ENCODE results near the gene TSPOAP1.
"Not testable (repeated sequence)": the region's sequence is repeated elsewhere in the genome, so short reads cannot be mapped to it uniquely, and the experiment has no call there.

The TSPOAP1 gene

DNA sequence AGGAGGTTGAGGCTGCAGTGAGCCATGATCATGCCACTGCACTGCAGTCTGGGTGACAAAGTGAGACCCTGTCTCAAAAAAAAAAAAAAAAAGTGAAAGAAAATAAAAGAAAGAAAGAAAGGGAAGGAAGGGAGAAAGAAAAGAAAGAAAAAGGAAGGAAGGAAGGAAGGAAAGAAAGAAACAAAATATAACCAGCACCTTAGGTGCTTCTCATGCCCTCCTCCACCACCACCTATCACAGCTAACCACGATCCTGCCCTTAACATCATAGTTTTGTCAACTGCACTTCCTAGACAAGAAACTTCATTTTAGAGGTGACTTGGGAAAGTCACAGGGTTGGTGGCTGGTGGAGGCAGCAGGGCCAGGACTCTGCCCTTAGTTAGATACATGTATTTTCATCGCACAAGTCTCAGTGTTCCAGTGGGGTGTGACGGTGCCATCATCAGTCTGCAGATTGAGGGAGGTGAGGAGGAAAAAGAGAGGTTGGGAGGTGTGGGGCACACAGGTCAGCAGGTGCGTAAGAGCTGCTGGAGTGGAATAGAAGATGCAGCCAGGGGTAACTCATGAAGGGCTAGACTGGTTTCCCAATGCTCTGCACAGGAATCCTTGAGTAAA is 13.4 kb upstream of the TSPOAP1 start:
- no peaks in the 10 kb centered on the region for H3K27me3 ChIP-seq (ENCODE audit: control insufficient read depth, low read length)
- peak overlapping the region; percentile 98 for H3K4me2 ChIP-seq (ENCODE audit: low read length)
- peaks cover 79% of the 10 kb centered on the region for H3K79me2 ChIP-seq (ENCODE audit: control insufficient read depth, low read length)
- H3K9me2 ChIP-seq (replicated peaks; ENCODE audit: control insufficient read depth, low read length) = no peaks in the 10 kb centered on the region
- peaks cover 92% of the 10 kb centered on the region for H3K4me1 ChIP-seq (ENCODE audit: control insufficient read depth, low read length)
- peak overlapping the region; percentile 100 for H3K27ac ChIP-seq (ENCODE audit: low read depth, low read length)
- no peaks in the 10 kb centered on the region for H3K9me3 ChIP-seq (ENCODE audit: control insufficient read depth, insufficient read depth, low read length)
- H3K36me3 ChIP-seq (ENCODE audit: control insufficient read depth, low read length) = peaks cover 90% of the 10 kb centered on the region
- peak overlapping the region; percentile 78 for H3K4me3 ChIP-seq (ENCODE audit: low read length)
- no peak for TF ChIP-seq EZH2phosphoT487 (IDR thresholded peaks at IDR 0.05; ENCODE audit: borderline replicate concordance, low read length)
- TF ChIP-seq, protein P1, sequence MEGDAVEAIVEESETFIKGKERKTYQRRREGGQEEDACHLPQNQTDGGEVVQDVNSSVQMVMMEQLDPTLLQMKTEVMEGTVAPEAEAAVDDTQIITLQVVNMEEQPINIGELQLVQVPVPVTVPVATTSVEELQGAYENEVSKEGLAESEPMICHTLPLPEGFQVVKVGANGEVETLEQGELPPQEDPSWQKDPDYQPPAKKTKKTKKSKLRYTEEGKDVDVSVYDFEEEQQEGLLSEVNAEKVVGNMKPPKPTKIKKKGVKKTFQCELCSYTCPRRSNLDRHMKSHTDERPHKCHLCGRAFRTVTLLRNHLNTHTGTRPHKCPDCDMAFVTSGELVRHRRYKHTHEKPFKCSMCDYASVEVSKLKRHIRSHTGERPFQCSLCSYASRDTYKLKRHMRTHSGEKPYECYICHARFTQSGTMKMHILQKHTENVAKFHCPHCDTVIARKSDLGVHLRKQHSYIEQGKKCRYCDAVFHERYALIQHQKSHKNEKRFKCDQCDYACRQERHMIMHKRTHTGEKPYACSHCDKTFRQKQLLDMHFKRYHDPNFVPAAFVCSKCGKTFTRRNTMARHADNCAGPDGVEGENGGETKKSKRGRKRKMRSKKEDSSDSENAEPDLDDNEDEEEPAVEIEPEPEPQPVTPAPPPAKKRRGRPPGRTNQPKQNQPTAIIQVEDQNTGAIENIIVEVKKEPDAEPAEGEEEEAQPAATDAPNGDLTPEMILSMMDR (IDR thresholded peaks at IDR 0.05; ENCODE audit: low read depth, low read length, poor library complexity, severe bottlenecking) = no peak
- H3F3A ChIP-seq (ENCODE audit: control insufficient read depth, insufficient read depth) = peaks cover 67% of the 10 kb centered on the region
- H4K20me1 ChIP-seq (ENCODE audit: control insufficient read depth, insufficient read depth, low read depth, low read length) = no peaks in the 10 kb centered on the region

DNA sequence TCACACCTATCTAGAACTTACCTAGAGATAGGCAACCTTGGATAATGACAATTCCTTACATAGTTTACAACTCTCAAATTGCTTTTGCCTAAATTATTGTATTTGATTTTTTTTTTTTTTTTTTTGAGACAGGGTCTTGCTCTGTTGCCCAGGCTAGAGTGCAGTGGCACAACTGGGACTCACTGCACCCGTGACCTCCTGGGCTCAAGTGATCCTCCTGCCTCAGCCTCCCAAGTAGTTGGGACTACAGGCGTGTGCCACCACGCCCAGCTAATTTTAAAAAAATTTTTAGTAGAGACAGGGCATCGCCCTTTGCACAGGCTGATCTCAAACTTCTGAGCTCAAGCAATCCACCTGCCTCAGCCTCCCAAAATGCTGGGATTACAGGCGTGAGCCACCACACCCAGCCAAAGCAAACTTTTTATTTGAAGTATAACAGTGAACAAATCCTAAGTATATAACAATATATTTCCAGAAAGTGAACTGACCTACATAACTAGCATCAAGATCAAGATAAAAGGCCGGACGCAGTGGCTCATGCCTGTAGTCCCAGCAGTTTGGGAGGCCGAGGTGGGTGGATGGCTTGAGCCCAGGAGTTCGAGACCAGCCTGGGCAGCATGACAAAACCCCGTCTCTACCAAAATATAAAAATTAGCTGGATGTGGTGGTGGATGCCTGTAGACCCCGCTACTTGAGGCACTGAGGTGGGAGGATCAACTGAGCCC is 12.7 kb upstream of the TSPOAP1 start:
- Histone ChIP-seq H3K27ac (ENCODE audit: low read depth, low read length) (peak overlapping the region; percentile 100), H3K4me1 (ENCODE audit: control insufficient read depth, low read length) (peaks cover 97% of the 10 kb centered on the region), H3K4me2 (ENCODE audit: low read length) (peak overlapping the region; percentile 98), H3F3A (ENCODE audit: control insufficient read depth, insufficient read depth) (peaks cover 74% of the 10 kb centered on the region), H3K79me2 (ENCODE audit: control insufficient read depth, low read length) (peaks cover 76% of the 10 kb centered on the region), H3K4me3 (ENCODE audit: low read length) (peak overlapping the region; percentile 78), H3K36me3 (ENCODE audit: control insufficient read depth, low read length) (peaks cover 84% of the 10 kb centered on the region)
- not testable (repeated sequence) for H3K27me3 ChIP-seq (ENCODE audit: control insufficient read depth, low read length); H3K9me2 ChIP-seq (replicated peaks; ENCODE audit: control insufficient read depth, low read length); H3K9me3 ChIP-seq (ENCODE audit: control insufficient read depth, insufficient read depth, low read length); H4K20me1 ChIP-seq (ENCODE audit: control insufficient read depth, insufficient read depth, low read depth, low read length)

DNA sequence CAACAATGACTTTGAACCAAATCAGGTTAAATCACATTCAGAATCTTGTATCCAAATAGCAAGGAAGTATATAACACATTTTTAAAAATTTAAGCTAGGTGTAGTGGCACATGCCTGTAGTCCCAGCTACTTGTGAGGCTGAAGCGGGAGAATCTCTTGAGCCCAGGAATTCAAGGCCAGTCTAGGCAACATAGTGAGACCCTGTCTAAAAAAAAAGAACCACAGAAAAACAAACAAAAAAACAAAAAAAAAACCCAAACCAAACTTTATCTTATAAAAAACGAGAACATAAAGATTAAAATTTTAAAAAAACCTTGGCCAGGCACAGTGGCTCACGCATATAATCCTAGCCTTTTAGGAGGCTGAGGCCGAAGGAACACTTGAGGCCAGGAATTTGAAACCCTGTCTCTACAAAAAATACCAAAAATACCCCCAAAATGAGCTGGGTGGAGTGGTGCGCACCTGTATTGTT is 11.8 kb upstream of the TSPOAP1 start:
- Histone ChIP-seq H3K9me3 (ENCODE audit: control insufficient read depth, insufficient read depth, low read length) (no peaks in the 10 kb centered on the region), H3K36me3 (ENCODE audit: control insufficient read depth, low read length) (peaks cover 77% of the 10 kb centered on the region), H4K20me1 (ENCODE audit: control insufficient read depth, insufficient read depth, low read depth, low read length) (no peaks in the 10 kb centered on the region), H3K27ac (ENCODE audit: low read depth, low read length) (peak overlapping the region; percentile 100), H3K4me1 (ENCODE audit: control insufficient read depth, low read length) (peaks cover 97% of the 10 kb centered on the region), H3K4me2 (ENCODE audit: low read length) (peak overlapping the region; percentile 98), H3F3A (ENCODE audit: control insufficient read depth, insufficient read depth) (peaks cover 81% of the 10 kb centered on the region), H3K4me3 (ENCODE audit: low read length) (peak overlapping the region; percentile 78), H3K9me2 (replicated peaks; ENCODE audit: control insufficient read depth, low read length) (no peaks in the 10 kb centered on the region), H3K27me3 (ENCODE audit: control insufficient read depth, low read length) (no peaks in the 10 kb centered on the region), H3K79me2 (ENCODE audit: control insufficient read depth, low read length) (peaks cover 72% of the 10 kb centered on the region)
- TF ChIP-seq, protein P1 (IDR thresholded peaks at IDR 0.05; ENCODE audit: low read depth, low read length, poor library complexity, severe bottlenecking) = no peak
- TF ChIP-seq EZH2phosphoT487 (IDR thresholded peaks at IDR 0.05; ENCODE audit: borderline replicate concordance, low read length) = no peak
